Uterus (tissue), 2 donors: ENCODE results near the gene CERS1.

Source experiments
- POLR2A ChIP-seq, 2 donors: fragments of 450-650 bp; IDR thresholded peaks; one replicate each; pipeline ENCODE4 v1.6.1; 2016; ENCODE audit warnings: antibody characterized with exemption in 2 of 2, mild to moderate bottlenecking in 1 of 2, moderate library complexity in 1 of 2
- TF ChIP-seq, protein P1 (sequence below), 4 experiments: fragments of 200-600 bp in 2 of 4; fragments of 450-650 bp in 2 of 4; sonication (generic) in 2 of 4; IDR thresholded peaks; one replicate each; pipeline ENCODE4 v1.5.1; 2016 to 2019; ENCODE audit warnings: antibody characterized with exemption in 4 of 4, mild to moderate bottlenecking in 2 of 4, moderate library complexity in 1 of 4

DNA sequence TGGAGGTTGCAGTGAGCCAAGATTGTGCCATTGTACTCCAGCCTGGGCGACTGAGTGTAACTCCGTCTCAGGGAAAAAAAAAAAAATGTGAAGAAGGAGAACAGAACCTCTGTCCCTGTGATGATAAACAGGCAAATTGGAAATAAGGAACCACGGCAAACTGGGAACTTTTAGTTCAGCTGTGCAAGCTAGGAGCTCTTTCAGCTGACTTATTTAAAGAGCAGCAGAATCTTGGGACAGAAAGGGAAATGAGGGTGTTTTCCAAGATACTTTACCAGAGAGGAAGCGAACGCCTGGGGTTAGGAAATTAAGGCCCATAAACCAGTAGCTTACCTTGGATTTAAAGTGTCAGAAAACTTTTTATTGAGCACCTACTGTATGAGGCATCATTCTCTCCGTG lies 67.2 kb downstream of the CERS1 start:
- TF ChIP-seq, protein P1, sequence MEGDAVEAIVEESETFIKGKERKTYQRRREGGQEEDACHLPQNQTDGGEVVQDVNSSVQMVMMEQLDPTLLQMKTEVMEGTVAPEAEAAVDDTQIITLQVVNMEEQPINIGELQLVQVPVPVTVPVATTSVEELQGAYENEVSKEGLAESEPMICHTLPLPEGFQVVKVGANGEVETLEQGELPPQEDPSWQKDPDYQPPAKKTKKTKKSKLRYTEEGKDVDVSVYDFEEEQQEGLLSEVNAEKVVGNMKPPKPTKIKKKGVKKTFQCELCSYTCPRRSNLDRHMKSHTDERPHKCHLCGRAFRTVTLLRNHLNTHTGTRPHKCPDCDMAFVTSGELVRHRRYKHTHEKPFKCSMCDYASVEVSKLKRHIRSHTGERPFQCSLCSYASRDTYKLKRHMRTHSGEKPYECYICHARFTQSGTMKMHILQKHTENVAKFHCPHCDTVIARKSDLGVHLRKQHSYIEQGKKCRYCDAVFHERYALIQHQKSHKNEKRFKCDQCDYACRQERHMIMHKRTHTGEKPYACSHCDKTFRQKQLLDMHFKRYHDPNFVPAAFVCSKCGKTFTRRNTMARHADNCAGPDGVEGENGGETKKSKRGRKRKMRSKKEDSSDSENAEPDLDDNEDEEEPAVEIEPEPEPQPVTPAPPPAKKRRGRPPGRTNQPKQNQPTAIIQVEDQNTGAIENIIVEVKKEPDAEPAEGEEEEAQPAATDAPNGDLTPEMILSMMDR (IDR thresholded peaks at IDR 0.05), result no peak
- TF ChIP-seq POLR2A (IDR thresholded peaks at IDR 0.05), result no peak
